Astrocyte (in vitro differentiated cells and primary cell): ENCODE data around the gene CD3E.

ENCODE experiments used
- CTCF ChIP-seq: IDR thresholded peaks from 2 replicates; pipeline ENCODE4 v1.5.1; 2011; ENCODE audit warnings: low read depth, mild to moderate bottlenecking, inconsistent platforms, low read length, moderate library complexity; ENCODE audit not compliant: insufficient read depth
- EZH2 ChIP-seq: IDR thresholded peaks from 2 replicates; pipeline ENCODE4 v1.6.1; 2012; ENCODE audit warnings: mild to moderate bottlenecking, low read length, inconsistent platforms; ENCODE audit not compliant: insufficient read depth

- TF ChIP-seq CTCF (no peak), EZH2 (no peak)
Observed at GRCh38 chr11:118359295-118359958, 54.9 kb downstream of the CD3E start, which contains the start of gene UBE4A.
